ENCODE data around the gene MPO.

- no peak for TF ChIP-seq CTCF (IDR thresholded peaks at IDR 0.05)
- TF ChIP-seq POLR2A (IDR thresholded peaks at IDR 0.05) = no peak
These were observed 33.0 kb downstream of the MPO start for GRCh38 chr17:58247511-58248363.
